ENCODE measurements around the gene NFKBIE. TPM values are rescaled to one million over a fixed set of nuclear protein-coding genes. Genes with fewer than 3 reads are reported as not detected.

NFKBIE gene
- total RNA-seq, 4 donors from 2014 or later: 7.0 to 10.4 (median 8.5) TPM

DNA sequence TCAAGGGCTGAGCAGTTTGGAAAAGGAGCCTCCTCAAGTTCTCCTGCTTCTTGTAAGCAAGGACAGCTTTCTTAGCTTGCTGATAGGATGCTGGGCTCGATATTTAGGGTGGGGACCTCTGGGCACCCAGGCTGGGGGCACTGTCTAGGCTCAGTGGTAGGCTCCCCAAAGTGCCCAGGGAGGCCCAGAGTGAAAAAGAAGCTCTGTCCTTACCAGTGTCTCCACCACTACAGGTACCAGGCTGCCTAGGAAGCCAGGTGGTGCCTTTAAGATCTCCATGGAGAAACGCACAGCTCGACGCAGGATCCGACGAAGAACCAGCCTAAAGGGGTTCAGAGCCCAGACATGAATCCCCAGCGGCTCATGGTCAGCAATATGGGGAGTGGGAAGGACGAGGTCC is 41.4 kb upstream of the NFKBIE start:
- 88% methylated on average over 8 of the region's 8 CpGs for WGBS
- peaks cover 47 to 100% (median 97%) of the 10 kb centered on the region in 4 donors for H3K36me3 ChIP-seq
- no peak for DNase-seq (ENCODE audit: extremely low spot score)
- H3K4me3 ChIP-seq: no peak overlapping the region
- intact Hi-C loops (cut with DNase I): no loop called here
- H3K27ac ChIP-seq (replicated peaks in 1 of 4): no peak overlapping the region
- H3K9me3 ChIP-seq: no peaks in the 10 kb centered on the region
- TF ChIP-seq POLR2AphosphoS5 (IDR thresholded peaks at IDR 0.05) (no peak), POLR2A (IDR thresholded peaks at IDR 0.05; ENCODE audit: low read depth) (no peak), EP300 (IDR thresholded peaks at IDR 0.05) (no peak)
- TF ChIP-seq, protein P1, sequence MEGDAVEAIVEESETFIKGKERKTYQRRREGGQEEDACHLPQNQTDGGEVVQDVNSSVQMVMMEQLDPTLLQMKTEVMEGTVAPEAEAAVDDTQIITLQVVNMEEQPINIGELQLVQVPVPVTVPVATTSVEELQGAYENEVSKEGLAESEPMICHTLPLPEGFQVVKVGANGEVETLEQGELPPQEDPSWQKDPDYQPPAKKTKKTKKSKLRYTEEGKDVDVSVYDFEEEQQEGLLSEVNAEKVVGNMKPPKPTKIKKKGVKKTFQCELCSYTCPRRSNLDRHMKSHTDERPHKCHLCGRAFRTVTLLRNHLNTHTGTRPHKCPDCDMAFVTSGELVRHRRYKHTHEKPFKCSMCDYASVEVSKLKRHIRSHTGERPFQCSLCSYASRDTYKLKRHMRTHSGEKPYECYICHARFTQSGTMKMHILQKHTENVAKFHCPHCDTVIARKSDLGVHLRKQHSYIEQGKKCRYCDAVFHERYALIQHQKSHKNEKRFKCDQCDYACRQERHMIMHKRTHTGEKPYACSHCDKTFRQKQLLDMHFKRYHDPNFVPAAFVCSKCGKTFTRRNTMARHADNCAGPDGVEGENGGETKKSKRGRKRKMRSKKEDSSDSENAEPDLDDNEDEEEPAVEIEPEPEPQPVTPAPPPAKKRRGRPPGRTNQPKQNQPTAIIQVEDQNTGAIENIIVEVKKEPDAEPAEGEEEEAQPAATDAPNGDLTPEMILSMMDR (IDR thresholded peaks at IDR 0.05): no peak
- H3K27me3 ChIP-seq: no peaks in the 10 kb centered on the region
- H3K4me1 ChIP-seq: peaks cover 0 to 2% (median 2%) of the 10 kb centered on the region in 4 donors

- Histone ChIP-seq H3K27me3 (no peaks in the 10 kb centered on the region), H3K4me1 (no peaks in the 10 kb centered on the region), H3K27ac (replicated peaks in 1 of 4) (no peak overlapping the region), H3K4me3 (no peak overlapping the region), H3K36me3 (peaks cover 51 to 100% (median 98%) of the 10 kb centered on the region in 4 donors), H3K9me3 (no peaks in the 10 kb centered on the region)
- no peak for TF ChIP-seq POLR2AphosphoS5 (IDR thresholded peaks at IDR 0.05)
- TF ChIP-seq, protein P1 (IDR thresholded peaks at IDR 0.05): no peak
- no peak for TF ChIP-seq EP300 (IDR thresholded peaks at IDR 0.05)
- TF ChIP-seq POLR2A (IDR thresholded peaks at IDR 0.05; ENCODE audit: low read depth): no peak
- intact Hi-C loops (cut with DNase I): no loop called here
- DNase-seq (ENCODE audit: extremely low spot score): no peak
- WGBS: 92% methylated on average over 4 of the region's 5 CpGs
Observed at GRCh38 chr6:44305200-44305725, 39.9 kb upstream of the NFKBIE start.

DNA sequence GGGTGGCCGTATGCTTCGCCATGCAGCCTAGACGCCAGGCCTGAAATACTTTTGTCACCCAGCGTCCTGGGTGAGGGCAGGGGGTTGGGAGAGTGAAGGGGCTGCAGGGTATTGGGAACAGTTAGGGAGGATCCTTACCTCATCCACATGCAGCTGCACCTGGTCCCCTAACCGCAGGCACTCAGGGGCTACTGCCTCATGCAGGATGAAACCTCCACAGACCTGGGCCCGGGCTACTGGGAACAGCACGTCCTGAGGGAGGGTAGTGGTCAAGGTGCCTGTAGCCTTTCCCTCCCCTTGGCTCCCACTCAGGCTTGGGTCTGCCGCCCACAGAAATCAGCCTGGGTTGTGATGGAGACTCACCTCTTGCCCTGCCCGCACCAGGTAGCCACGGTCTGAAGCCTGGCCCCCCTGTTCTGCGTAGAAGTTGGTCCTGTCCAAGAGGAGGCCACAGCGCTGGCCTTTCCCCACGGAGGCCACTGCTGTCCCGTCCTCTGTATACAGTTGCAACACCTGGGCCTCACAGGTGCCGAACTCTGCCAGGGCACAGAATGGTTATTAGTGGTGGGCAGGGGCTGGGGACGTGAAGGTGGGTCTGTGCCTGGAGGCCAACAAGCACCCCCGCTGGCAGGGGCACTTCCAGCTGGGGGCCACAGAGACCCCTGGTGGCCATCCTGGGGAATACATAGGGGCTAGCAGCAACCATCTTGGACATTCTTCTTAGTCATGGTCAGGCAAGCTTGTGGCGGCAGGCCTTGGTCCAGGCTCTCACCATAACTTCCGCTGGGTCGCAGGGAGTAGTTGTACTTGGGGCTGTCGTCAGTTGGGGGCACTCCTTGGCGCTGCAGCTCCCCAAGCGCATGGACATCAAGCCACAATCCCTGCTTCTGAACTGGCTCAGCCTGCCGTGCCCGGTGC is 39.2 kb upstream of the NFKBIE start:
- Histone ChIP-seq H3K27me3 (no peaks in the 10 kb centered on the region), H3K27ac (replicated peaks in 1 of 4) (no peak overlapping the region), H3K9me3 (no peaks in the 10 kb centered on the region), H3K4me3 (no peak overlapping the region), H3K36me3 (peaks cover 49 to 97% (median 93%) of the 10 kb centered on the region in 4 donors), H3K4me1 (no peaks in the 10 kb centered on the region)
- DNase-seq (ENCODE audit: extremely low spot score): no peak
- 80% methylated on average over 14 of the region's 25 CpGs for WGBS
- intact Hi-C loops (cut with DNase I): no loop called here
- TF ChIP-seq EP300 (IDR thresholded peaks at IDR 0.05): no peak
- TF ChIP-seq, protein P1 (IDR thresholded peaks at IDR 0.05): peak; percentile 61 to 87 (median 74)

- peaks cover 49 to 90% (median 87%) of the 10 kb centered on the region in 4 donors for H3K36me3 ChIP-seq
- TF ChIP-seq POLR2A (IDR thresholded peaks at IDR 0.05; ENCODE audit: low read depth) (no peak), POLR2AphosphoS5 (IDR thresholded peaks at IDR 0.05) (no peak), EP300 (IDR thresholded peaks at IDR 0.05) (no peak)
- TF ChIP-seq, protein P1 (IDR thresholded peaks at IDR 0.05): no peak
- H3K4me1 ChIP-seq: no peaks in the 10 kb centered on the region
- no peaks in the 10 kb centered on the region for H3K9me3 ChIP-seq
- DNase-seq (ENCODE audit: extremely low spot score): no peak
- no peak overlapping the region for H3K4me3 ChIP-seq
- no peaks in the 10 kb centered on the region for H3K27me3 ChIP-seq
- no peak overlapping the region for H3K27ac ChIP-seq (replicated peaks in 1 of 4)
- 93% methylated on average over 2 of the region's 6 CpGs for whole genome bisulfite sequencing
- intact Hi-C loops (cut with DNase I): no loop called here
Observed at GRCh38 chr6:44303842-44304241, 38.5 kb upstream of the NFKBIE start.

Measured in esophagus muscularis mucosa (tissue), 4 donors.